ENCODE data around the gene PSMB11. TPM values are rescaled to one million over a fixed set of nuclear protein-coding genes. Genes with fewer than 3 reads are reported as not detected.

Gene PSMB11
- total RNA-seq, 1 donor from 2014 or later: not detected

- DNase-seq (ENCODE audit: low spot score): no peak
Observed at GRCh38 chr14:23076785-23077408, 34.9 kb downstream of the PSMB11 start.

GRCh38 chr14:23077962-23078361 is 36.0 kb downstream of the PSMB11 start:
- DNase-seq (ENCODE audit: low spot score): no peak
- no peak for ATAC-seq

More at GRCh38 chr14:23076785-23077408, 34.9 kb downstream of the PSMB11 start:
- peak; percentile 66 for ATAC-seq

GRCh38 chr14:23078692-23079116 is 36.7 kb downstream of the PSMB11 start:
- peak; percentile 81 for ATAC-seq
- no peak for DNase-seq (ENCODE audit: low spot score)

- DNase-seq (ENCODE audit: low spot score): no peak
- no peak for ATAC-seq
Observed at GRCh38 chr14:23079716-23080115, 37.7 kb downstream of the PSMB11 start.

- DNase-seq (ENCODE audit: low spot score) (no peak), ATAC-seq (no peak)
Observed at GRCh38 chr14:23080474-23080873, 38.5 kb downstream of the PSMB11 start.

GRCh38 chr14:23085458-23085857 is 43.4 kb downstream of the PSMB11 start:
- ATAC-seq (no peak), DNase-seq (ENCODE audit: low spot score) (no peak)

GRCh38 chr14:23086565-23086964 is 44.6 kb downstream of the PSMB11 start:
- ATAC-seq (no peak), DNase-seq (ENCODE audit: low spot score) (no peak)

GRCh38 chr14:23089498-23090253 is 47.7 kb downstream of the PSMB11 start:
- no peak for ATAC-seq
- no peak for DNase-seq (ENCODE audit: low spot score)

GRCh38 chr14:23090254-23090636 is 48.2 kb downstream of the PSMB11 start:
- ATAC-seq (no peak), DNase-seq (ENCODE audit: low spot score) (no peak)

GRCh38 chr14:23091294-23092225 is 49.5 kb downstream of the PSMB11 start:
- DNase-seq (ENCODE audit: low spot score) (no peak), ATAC-seq (no peak)

GRCh38 chr14:23093104-23093503 is 51.1 kb downstream of the PSMB11 start:
- ATAC-seq: no peak
- DNase-seq (ENCODE audit: low spot score): no peak

DNA sequence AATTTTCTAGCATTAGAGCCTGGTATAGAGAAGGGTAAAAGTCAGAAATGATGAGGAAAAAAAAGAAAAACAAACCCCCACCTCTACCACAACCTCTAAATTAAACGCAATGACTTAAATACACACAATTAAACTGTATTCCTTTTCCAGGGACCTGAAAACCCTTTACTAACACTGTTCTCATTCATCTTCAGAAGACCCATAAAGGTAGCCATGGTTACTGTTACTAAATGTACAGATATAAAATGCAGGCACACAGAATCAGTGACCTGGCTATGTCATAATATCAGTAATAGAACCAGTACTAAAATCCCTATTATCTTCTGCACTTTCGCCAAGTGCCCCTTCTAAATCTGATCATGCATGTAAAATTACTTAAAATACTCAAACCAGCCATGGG is 51.5 kb downstream of the PSMB11 start:
- ATAC-seq: no peak
- no peak for DNase-seq (ENCODE audit: low spot score)

Other genes starting within 250 kb of the PSMB11 start
- gene SLC7A7, start 226.8 kb upstream of the PSMB11 start, total RNA-seq: 6.1 TPM
- gene MRPL52, start 212.3 kb upstream of the PSMB11 start, total RNA-seq: 48.9 TPM
- 10.9 TPM for gene MMP14, start 205.6 kb upstream of the PSMB11 start, total RNA-seq
- 34.3 TPM for gene LRP10, start 170.5 kb upstream of the PSMB11 start, total RNA-seq
- 0.13 TPM for gene REM2, start 159.0 kb upstream of the PSMB11 start, total RNA-seq
- gene RBM23, start 123.1 kb upstream of the PSMB11 start, total RNA-seq: 35.3 TPM
- 19.7 TPM for gene PRMT5, start 112.8 kb upstream of the PSMB11 start, total RNA-seq
- gene HAUS4, start 85.1 kb upstream of the PSMB11 start, total RNA-seq: 9.7 TPM
- gene AJUBA, start 59.7 kb upstream of the PSMB11 start, total RNA-seq: 8.6 TPM
- 4.3 TPM for gene C14orf93, start 32.1 kb upstream of the PSMB11 start, total RNA-seq
- 59.9 TPM for gene PSMB5, start 7.3 kb upstream of the PSMB11 start, total RNA-seq
- 0.43 TPM for gene CDH24, start 15.3 kb downstream of the PSMB11 start, total RNA-seq
- gene ACIN1, start 52.9 kb downstream of the PSMB11 start, total RNA-seq: 48.2 TPM
- 14.4 TPM for gene C14orf119, start 53.3 kb downstream of the PSMB11 start, total RNA-seq
- gene CIROP, start 62.8 kb downstream of the PSMB11 start, total RNA-seq: not detected
- not detected for gene CEBPE, start 77.0 kb downstream of the PSMB11 start, total RNA-seq
- gene SLC7A8, start 141.4 kb downstream of the PSMB11 start, total RNA-seq: 6.7 TPM
- gene RNF212B, start 195.7 kb downstream of the PSMB11 start, total RNA-seq: not detected
- 8.9 TPM for gene HOMEZ, start 243.9 kb downstream of the PSMB11 start, total RNA-seq

Measured in left lobe of liver (tissue), 2 donors.